Lung (tissue), 12 donors: ENCODE data around the gene CSNK1A1. TPM values are rescaled to one million over a fixed set of nuclear protein-coding genes. Genes with fewer than 3 reads are reported as not detected.
A peak's percentile ranks its signal among the peaks of the same experiment; 100 is the strongest.

ENCODE experiments used
- ATAC-seq: fragments of 200-7000 bp; cut with Tn5 transposase; one replicate; pipeline ENCODE4 v1.9.1; 2020; ENCODE audit warnings: moderate number of reproducible peaks; ENCODE audit not compliant: insufficient read depth, low FRiP score
- DNase-seq, 3 donors: peaks; one replicate each; pipeline ENCODE4 v3.0.0-alpha.2; 2013 to 2017
- H3K27ac ChIP-seq, 2 donors: one replicate each; pipeline ENCODE4 v1.5.1; 2013; ENCODE audit warnings: mild to moderate bottlenecking in 2 of 2, moderate library complexity in 2 of 2, control low read depth in 1 of 2, inconsistent platforms in 1 of 2, low read depth in 1 of 2, low read length in 1 of 2
- H3K27me3 ChIP-seq, 3 donors: one replicate each; pipeline ENCODE4 v1.5.1; 2013; ENCODE audit warnings: low read length in 2 of 3; ENCODE audit not compliant: control insufficient read depth in 3 of 3, insufficient read depth in 3 of 3
- H3K36me3 ChIP-seq, 4 donors: one replicate each; pipeline ENCODE4 v1.5.1; 2013; ENCODE audit warnings: low read length in 4 of 4, mild to moderate bottlenecking in 1 of 4, moderate library complexity in 1 of 4; ENCODE audit not compliant: control insufficient read depth in 4 of 4, insufficient read depth in 4 of 4
- H3K4me1 ChIP-seq, 5 donors: one replicate each; pipeline ENCODE4 v1.5.1; 2013; ENCODE audit warnings: low read length in 5 of 5, mild to moderate bottlenecking in 2 of 5, moderate library complexity in 1 of 5; ENCODE audit not compliant: control insufficient read depth in 5 of 5, insufficient read depth in 5 of 5
- H3K4me3 ChIP-seq: one replicate; pipeline ENCODE4 v1.5.1; 2013; ENCODE audit warnings: mild to moderate bottlenecking, control low read depth, moderate library complexity
- H3K9ac ChIP-seq, 2 donors: one replicate each; pipeline ENCODE4 v1.5.1; 2013; ENCODE audit warnings: low read length in 2 of 2, control low read depth in 1 of 2; ENCODE audit not compliant: insufficient read depth in 1 of 2
- H3K9me3 ChIP-seq, 4 donors: one replicate each; pipeline ENCODE4 v1.5.1; 2013; ENCODE audit warnings: low read length in 3 of 4, mild to moderate bottlenecking in 1 of 4, moderate library complexity in 1 of 4; ENCODE audit not compliant: control insufficient read depth in 4 of 4, insufficient read depth in 3 of 4
- CTCF ChIP-seq: IDR thresholded peaks from 2 replicates; pipeline ENCODE4 v1.5.1; 2012; ENCODE audit warnings: mild to moderate bottlenecking; ENCODE audit errors: control extremely low read depth, extremely low read depth
- WGBS, 2 donors: extraction: QIAGEN DNeasy Blood & Tissue Kit; methylation state at CpG; one replicate each; pipeline ENCODE4 v1.1.7; 2013; 5-methylcytosine and 5-hydroxymethylcytosine counted together
- polyA plus RNA-seq, 2 donors: library from polyadenylated mRNA; stranded (reverse); fragments of 200-250 nt; gene quantifications; one replicate each; pipeline ENCODE4 v1.2.1, GENCODE V29; 2013
- total RNA-seq, 2 donors: library from RNA; depleted of rRNA in 1 of 2; stranded (reverse); fragments of >200 nt in 1 of 2; gene quantifications; one replicate each; pipeline ENCODE4 v1.2.1, GENCODE V29; 2014 to 2021
- donor health status: control.
- donor health status: control.
- donor health status: Bipolar disorder and iron deficiency.
- donor health status: healthy.
- donor health status: DM: yes; HTN: yes; CAD: no.

The CSNK1A1 gene
- total and polyA plus RNA-seq, 4 donors, result 48.6 to 299 (median 193) TPM

- 44 to 64% methylated on average over 2 of the region's 2 CpGs for WGBS, 2 donors
- Histone ChIP-seq H3K4me1 (peaks cover 3 to 32% (median 19%) of the 10 kb centered on the region in 5 donors), H3K4me3 (no peak overlapping the region), H3K9ac (peak overlapping the region in 1 of 2 donors; percentile 49), H3K27ac (no peak overlapping the region), H3K27me3 (no peaks in the 10 kb centered on the region), H3K36me3 (no peaks in the 10 kb centered on the region), H3K9me3 (no peaks in the 10 kb centered on the region)
- DNase-seq (peak in 2 of 3 donors; percentile 81 to 87), ATAC-seq (no peak)
- TF ChIP-seq CTCF, result no peak
These were observed 8.5 kb upstream of the CSNK1A1 start for GRCh38 chr5:149559706-149560105.

- WGBS, 2 donors, result 92 to 94% methylated on average over 18 of the region's 18 CpGs
- no peak for ATAC-seq
- no peak overlapping the region for H3K4me3 ChIP-seq
- no peak for DNase-seq
- peaks cover 0 to 15% (median 5%) of the 10 kb centered on the region in 5 donors for H3K4me1 ChIP-seq
- no peaks in the 10 kb centered on the region for H3K27me3 ChIP-seq
- peaks cover 0 to 20% (median 6%) of the 10 kb centered on the region in 4 donors for H3K36me3 ChIP-seq
- H3K27ac ChIP-seq, result no peak overlapping the region
- no peaks in the 10 kb centered on the region for H3K9me3 ChIP-seq
- no peak for TF ChIP-seq CTCF
- H3K9ac ChIP-seq, result no peak overlapping the region
These were observed 1.4 kb upstream of the CSNK1A1 start for GRCh38 chr5:149552553-149553160.

GRCh38 chr5:149552038-149552494 lies 827 bp upstream of the CSNK1A1 start:
- H3K27me3 ChIP-seq, result no peaks in the 10 kb centered on the region
- H3K9me3 ChIP-seq, result no peaks in the 10 kb centered on the region
- H3K36me3 ChIP-seq, result peaks cover 0 to 20% (median 6%) of the 10 kb centered on the region in 4 donors
- 32 to 33% methylated on average over 6 of the region's 6 CpGs for WGBS, 2 donors
- TF ChIP-seq CTCF, result no peak
- H3K27ac ChIP-seq, result peak overlapping the region; percentile 96 to 97
- DNase-seq (no peak), ATAC-seq (no peak)
- H3K9ac ChIP-seq, result peak overlapping the region; percentile 65 to 97
- H3K4me3 ChIP-seq, result peak overlapping the region; percentile 23
- H3K4me1 ChIP-seq, result peaks cover 0 to 20% (median 8%) of the 10 kb centered on the region in 5 donors
